Bronchial epithelial cell (primary cell): ENCODE data around the gene AMOTL1. TPM values are rescaled to one million over a fixed set of nuclear protein-coding genes. Genes with fewer than 3 reads are reported as not detected.

ENCODE experiments used
- DNase-seq: peaks from one replicate; pipeline ENCODE4 v3.0.0-alpha.2; 2010; ENCODE audit warnings: low read depth
- FAIRE-seq: peaks from 2 replicates; lab custom pipeline; 2011; peaks lifted over from hg19 to GRCh38; lab: Jason Lieb, UNC
- H3K27me3 ChIP-seq: 2 replicates; pipeline ENCODE4 v1.5.1; 2011; ENCODE audit warnings: low read length; ENCODE audit not compliant: control insufficient read depth, insufficient read depth
- H3K36me3 ChIP-seq: 2 replicates; pipeline ENCODE4 v1.5.1; 2011; ENCODE audit warnings: low read length; ENCODE audit not compliant: control insufficient read depth, insufficient read depth
- H3K4me3 ChIP-seq: 2 replicates; pipeline ENCODE4 v1.5.1; 2011; ENCODE audit warnings: mild to moderate bottlenecking, low read depth, low read length, control low read depth
- total RNA-seq: library from RNA; depleted of rRNA; stranded (reverse); fragments of >200 nt; gene quantifications from 2 replicates; pipeline ENCODE4 v1.2.1, GENCODE V29; 2014
- TF ChIP-seq, protein P1 (sequence below): IDR thresholded peaks from 2 replicates; pipeline ENCODE4 v1.5.1; 2011; ENCODE audit warnings: mild to moderate bottlenecking, moderate library complexity, low read length, control low read depth, inconsistent platforms; ENCODE audit not compliant: insufficient read depth, severe bottlenecking

The AMOTL1 gene
- total RNA-seq, 1 donor from 2014 or later, result 64.8 TPM

DNA sequence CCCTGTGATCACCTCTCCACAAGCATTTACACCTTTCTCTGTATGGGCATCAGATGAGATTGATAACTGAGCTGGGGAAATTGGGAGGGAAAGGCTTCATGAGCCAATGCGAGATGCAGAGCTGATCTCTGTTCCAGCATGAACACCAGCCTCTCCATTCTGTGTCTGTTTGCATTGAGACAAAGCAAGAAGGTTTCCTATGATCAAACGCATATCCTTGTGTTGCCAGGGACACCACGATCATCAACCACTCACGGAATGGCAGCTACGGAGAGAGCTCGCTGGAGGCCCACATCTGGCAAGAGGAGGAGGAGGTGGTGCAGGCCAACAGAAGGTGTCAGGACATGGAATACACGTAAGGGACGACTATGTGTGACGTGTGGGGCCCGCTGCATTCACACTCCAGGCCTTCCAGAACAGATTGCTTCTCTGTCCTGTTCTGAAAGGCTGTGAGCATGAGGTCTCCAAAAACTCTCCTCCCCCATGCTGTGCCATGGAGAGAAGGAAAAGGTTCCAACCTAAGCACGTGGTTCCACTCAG is 96.4 kb downstream of the AMOTL1 start:
- H3K4me3 ChIP-seq, result no peak overlapping the region
- no peaks in the 10 kb centered on the region for H3K27me3 ChIP-seq
- peaks cover 40% of the 10 kb centered on the region for H3K36me3 ChIP-seq
- TF ChIP-seq, protein P1, sequence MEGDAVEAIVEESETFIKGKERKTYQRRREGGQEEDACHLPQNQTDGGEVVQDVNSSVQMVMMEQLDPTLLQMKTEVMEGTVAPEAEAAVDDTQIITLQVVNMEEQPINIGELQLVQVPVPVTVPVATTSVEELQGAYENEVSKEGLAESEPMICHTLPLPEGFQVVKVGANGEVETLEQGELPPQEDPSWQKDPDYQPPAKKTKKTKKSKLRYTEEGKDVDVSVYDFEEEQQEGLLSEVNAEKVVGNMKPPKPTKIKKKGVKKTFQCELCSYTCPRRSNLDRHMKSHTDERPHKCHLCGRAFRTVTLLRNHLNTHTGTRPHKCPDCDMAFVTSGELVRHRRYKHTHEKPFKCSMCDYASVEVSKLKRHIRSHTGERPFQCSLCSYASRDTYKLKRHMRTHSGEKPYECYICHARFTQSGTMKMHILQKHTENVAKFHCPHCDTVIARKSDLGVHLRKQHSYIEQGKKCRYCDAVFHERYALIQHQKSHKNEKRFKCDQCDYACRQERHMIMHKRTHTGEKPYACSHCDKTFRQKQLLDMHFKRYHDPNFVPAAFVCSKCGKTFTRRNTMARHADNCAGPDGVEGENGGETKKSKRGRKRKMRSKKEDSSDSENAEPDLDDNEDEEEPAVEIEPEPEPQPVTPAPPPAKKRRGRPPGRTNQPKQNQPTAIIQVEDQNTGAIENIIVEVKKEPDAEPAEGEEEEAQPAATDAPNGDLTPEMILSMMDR, result no peak
- no peak for FAIRE-seq
- DNase-seq, result no peak

GRCh38 chr11:94866231-94866822 is 98.2 kb downstream of the AMOTL1 start:
- FAIRE-seq, result no peak
- H3K36me3 ChIP-seq, result peaks cover 44% of the 10 kb centered on the region
- TF ChIP-seq, protein P1, result no peak

GRCh38 chr11:94866936-94867795 is 99.0 kb downstream of the AMOTL1 start:
- no peak overlapping the region for H3K4me3 ChIP-seq
- FAIRE-seq, result no peak
- TF ChIP-seq, protein P1, result no peak
- no peak for DNase-seq
- H3K27me3 ChIP-seq, result no peaks in the 10 kb centered on the region
- peaks cover 41% of the 10 kb centered on the region for H3K36me3 ChIP-seq

More at GRCh38 chr11:94866231-94866822, 98.2 kb downstream of the AMOTL1 start:
- Histone ChIP-seq H3K27me3 (no peaks in the 10 kb centered on the region), H3K4me3 (no peak overlapping the region)
- no peak for DNase-seq

- TF ChIP-seq, protein P1, result no peak
- Histone ChIP-seq H3K36me3 (peaks cover 45% of the 10 kb centered on the region), H3K4me3 (no peak overlapping the region), H3K27me3 (no peaks in the 10 kb centered on the region)
- DNase-seq (no peak), FAIRE-seq (no peak)
Measured at GRCh38 chr11:94868468-94868867, 100.3 kb downstream of the AMOTL1 start.

DNA sequence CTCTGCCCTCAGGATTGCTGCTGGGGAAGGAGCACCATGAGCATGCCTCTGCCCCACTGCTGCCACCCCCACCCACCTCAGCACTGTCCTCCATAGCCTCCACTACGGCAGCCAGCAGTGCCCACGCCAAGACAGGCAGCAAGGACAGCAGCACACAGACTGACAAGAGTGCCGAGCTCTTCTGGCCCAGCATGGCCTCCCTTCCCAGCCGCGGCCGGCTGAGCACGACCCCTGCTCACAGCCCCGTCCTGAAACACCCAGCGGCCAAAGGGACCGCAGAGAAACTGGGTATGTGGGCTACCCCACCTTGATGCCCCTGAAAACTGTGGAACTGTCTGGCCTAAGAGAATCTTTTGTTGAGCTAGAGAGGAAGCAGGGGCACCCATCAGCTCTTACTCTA is 101.0 kb downstream of the AMOTL1 start:
- Histone ChIP-seq H3K36me3 (peaks cover 46% of the 10 kb centered on the region), H3K4me3 (no peak overlapping the region), H3K27me3 (no peaks in the 10 kb centered on the region)
- TF ChIP-seq, protein P1, result no peak
- DNase-seq (no peak), FAIRE-seq (no peak)
